IMR-90 (cell line): ENCODE results near the gene DNAH8. TPM values are rescaled to one million over a fixed set of nuclear protein-coding genes. Genes with fewer than 3 reads are reported as not detected.

Experiments used
- ATAC-seq: fragments of 200-7000 bp; cut with Tn5 transposase; 2 replicates; pipeline ENCODE4 v1.9.1; 2020; ENCODE audit warnings: low read depth, mild to moderate bottlenecking, moderate library complexity
- BruUV-seq: library from RNA; stranded (reverse); fragments of 400-500 nt; replicated peaks from 2 replicates; lab custom pipeline; 2021; lab: Mats Ljungman, UMichigan
- CTCF ChIA-PET: fragments of 300-600 bp; formaldehyde crosslinking; extraction: SDS; loops from one replicate; lab custom pipeline; 2021; ENCODE audit warnings: antibody characterized with exemption; lab: Yijun Ruan, JAX
- POLR2A ChIA-PET: fragments of 300-600 bp; sonication (Branson Sonifier 250); formaldehyde crosslinking; loops from one replicate; lab custom pipeline; 2022; ENCODE audit warnings: antibody characterized with exemption; ENCODE audit not compliant: unreplicated experiment; lab: Charles Lee
- DNase-seq: peaks from one replicate; pipeline ENCODE4 v3.0.0; 2013
- H2AFZ ChIP-seq: replicated peaks from 2 replicates; pipeline ENCODE3; 2013; ENCODE audit warnings: low read length, mild to moderate bottlenecking; ENCODE audit not compliant: poor library complexity
- H2AK5ac ChIP-seq: 2 replicates; pipeline ENCODE4 v1.6.1; 2013; ENCODE audit warnings: low read depth, low read length, inconsistent platforms
- H2AK9ac ChIP-seq: replicated peaks from 2 replicates; pipeline ENCODE3; 2013; ENCODE audit warnings: mild to moderate bottlenecking, low read depth, low read length, moderate library complexity; ENCODE audit not compliant: poor library complexity
- H2BK120ac ChIP-seq: 2 replicates; pipeline ENCODE4 v1.6.1; 2013; ENCODE audit warnings: low read depth, low read length, inconsistent platforms
- H2BK15ac ChIP-seq: 3 replicates; pipeline ENCODE4 v1.6.1; 2013; ENCODE audit warnings: low read depth, low read length, inconsistent platforms
- H2BK20ac ChIP-seq: 2 replicates; pipeline ENCODE4 v1.6.1; 2013; ENCODE audit warnings: low read depth, mild to moderate bottlenecking, inconsistent platforms, low read length, moderate library complexity
- H2BK5ac ChIP-seq: 2 replicates; pipeline ENCODE4 v1.6.1; 2013; ENCODE audit warnings: mild to moderate bottlenecking, low read depth, low read length, inconsistent platforms; ENCODE audit not compliant: poor library complexity, severe bottlenecking
- H3K14ac ChIP-seq: replicated peaks from 2 replicates; pipeline ENCODE4 v1.6.1; 2013; ENCODE audit warnings: low read depth, low read length, inconsistent platforms
- H3K18ac ChIP-seq: 2 replicates; pipeline ENCODE4 v1.6.1; 2013; ENCODE audit warnings: low read depth, low read length, control low read depth
- H3K23ac ChIP-seq: 2 replicates; pipeline ENCODE4 v1.6.1; 2013; ENCODE audit warnings: low read depth, low read length, inconsistent platforms
- H3K27ac ChIP-seq: 2 replicates; pipeline ENCODE4 v1.5.1; 2013; ENCODE audit warnings: mild to moderate bottlenecking, control low read depth, low read length; ENCODE audit not compliant: insufficient read depth
- H3K27me3 ChIP-seq: 2 replicates; pipeline ENCODE4 v1.6.1; 2013; ENCODE audit warnings: low read length; ENCODE audit not compliant: control insufficient read depth, insufficient read depth
- H3K36me3 ChIP-seq: 2 replicates; pipeline ENCODE4 v1.6.1; 2013; ENCODE audit warnings: low read length, mixed read lengths; ENCODE audit not compliant: control insufficient read depth, insufficient read depth
- H3K4ac ChIP-seq: 2 replicates; pipeline ENCODE4 v1.6.1; 2013; ENCODE audit warnings: low read depth, low read length, inconsistent platforms
- H3K4me1 ChIP-seq: 2 replicates; pipeline ENCODE4 v1.6.1; 2013; ENCODE audit warnings: low read length, mixed read lengths; ENCODE audit not compliant: control insufficient read depth, insufficient read depth
- H3K4me2 ChIP-seq: 2 replicates; pipeline ENCODE4 v1.6.1; 2013; ENCODE audit warnings: low read depth, mild to moderate bottlenecking, control low read depth, low read length, moderate library complexity
- H3K4me3 ChIP-seq: 2 replicates; pipeline ENCODE4 v1.5.1; 2013; ENCODE audit warnings: low read depth, mild to moderate bottlenecking, control low read depth, low read length, moderate library complexity; ENCODE audit not compliant: insufficient read depth
- H3K56ac ChIP-seq: 2 replicates; pipeline ENCODE4 v1.6.1; 2013; ENCODE audit warnings: low read length, inconsistent platforms; ENCODE audit not compliant: insufficient read depth; ENCODE audit errors: extremely low read depth
- H3K79me1 ChIP-seq, 2 experiments: 2 replicates each; pipeline ENCODE4 v1.6.1; 2013; ENCODE audit warnings: low read length in 2 of 2, inconsistent platforms in 1 of 2, low read depth in 1 of 2
- H3K9ac ChIP-seq: 2 replicates; pipeline ENCODE4 v1.6.1; 2013; ENCODE audit warnings: low read depth, low read length, control low read depth
- H3K9me1 ChIP-seq: 2 replicates; pipeline ENCODE4 v1.6.1; 2013; ENCODE audit warnings: low read length, inconsistent platforms; ENCODE audit not compliant: insufficient read depth
- H3K9me3 ChIP-seq: 2 replicates; pipeline ENCODE4 v1.6.1; 2013; ENCODE audit warnings: low read length; ENCODE audit not compliant: control insufficient read depth, insufficient read depth
- H4K20me1 ChIP-seq: 2 replicates; pipeline ENCODE4 v1.6.1; 2013; ENCODE audit warnings: low read length, inconsistent platforms; ENCODE audit not compliant: insufficient read depth
- H4K5ac ChIP-seq: 2 replicates; pipeline ENCODE4 v1.6.1; 2013; ENCODE audit warnings: mild to moderate bottlenecking, low read depth, low read length, control low read depth
- H4K8ac ChIP-seq, 2 experiments: 2 replicates each; pipeline ENCODE4 v1.6.1; 2013; ENCODE audit warnings: low read depth in 2 of 2, low read length in 2 of 2, control low read depth in 1 of 2, inconsistent platforms in 1 of 2
- H4K91ac ChIP-seq: 2 replicates; pipeline ENCODE4 v1.6.1; 2013; ENCODE audit warnings: low read depth, low read length, inconsistent platforms; ENCODE audit not compliant: insufficient read depth
- CHD1 ChIP-seq: IDR thresholded peaks from 2 replicates; pipeline ENCODE4 v1.6.1; 2012; ENCODE audit warnings: low read depth, low read length, improper control_type of control experiment
- WGBS, 2 experiments: methylation state at CpG; one replicate each; pipeline versions ENCODE4 v1.1.5 to v1.1.7; 2013; ENCODE audit warnings: missing lambda C conversion rate in 2 of 2; ENCODE audit not compliant: insufficient read length in 1 of 2; ENCODE audit errors: extremely low coverage in 2 of 2; 5-methylcytosine and 5-hydroxymethylcytosine counted together
- dilution Hi-C: fragments of 300-500 bp; cut with HindIII; formaldehyde crosslinking; loops from one replicate; pipeline ENCODE4 v1.14.3; 2018; ENCODE audit warnings: low sequenced_read_pairs; ENCODE audit not compliant: unreplicated experiment
- in situ Hi-C: fragments of 300-500 bp; cut with MboI; formaldehyde crosslinking; loops from 3 replicates; pipeline ENCODE4 v1.14.3; 2019; ENCODE audit warnings: low sequenced_read_pairs, inconsistent platforms, mixed read lengths
- intact Hi-C: fragments of 100-400 bp; cut with micrococcal nuclease; formaldehyde crosslinking; loops from 2 replicates; pipeline ENCODE4 v1.10.0; 2022
- polyA plus RNA-seq, 3 experiments: library from polyadenylated mRNA; depleted of rRNA; stranded (reverse); fragments of >200 nt; gene quantifications; 2 replicates each; pipeline ENCODE4 v1.2.3, GENCODE V29; 2012; ENCODE audit warnings: low replicate concordance in 1 of 3
- total RNA-seq: library from RNA; depleted of rRNA; stranded (reverse); fragments of >200 nt; gene quantifications from 2 replicates; pipeline ENCODE4 v1.2.3, GENCODE V29; 2012
- TF ChIP-seq, protein P1 (sequence below): fragments of 150-350 bp; IDR thresholded peaks from 2 replicates; pipeline ENCODE4 v1.6.1; 2016; ENCODE audit warnings: low read depth, mild to moderate bottlenecking, low read length, moderate library complexity, borderline replicate concordance

The DNAH8 gene
- total and polyA plus RNA-seq, 2 of the 4 experiments (the other 2 are of a cell fraction), result not detected

DNA sequence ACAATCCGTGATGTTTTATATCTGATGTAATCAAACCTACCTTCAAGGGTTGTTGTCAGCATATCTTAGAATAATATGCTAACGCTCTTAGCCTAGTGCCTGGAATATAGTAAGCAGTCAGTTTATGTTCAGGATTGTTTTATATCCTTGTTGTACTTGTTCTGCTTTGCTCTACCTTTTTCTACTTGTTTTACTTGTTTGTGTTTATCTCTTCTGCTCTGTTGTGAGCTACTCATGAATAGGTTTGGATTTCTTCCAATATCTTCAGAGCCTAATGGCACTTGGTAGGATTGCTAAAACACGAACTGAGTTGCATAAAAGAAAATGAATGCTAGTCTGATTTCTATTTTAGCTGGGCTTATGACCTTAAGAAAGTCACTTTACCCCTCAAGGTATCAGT lies 40.1 kb downstream of the DNAH8 start:
- intact Hi-C loops, result no loop called here
- Histone ChIP-seq H2AK9ac (no peak overlapping the region), H3K4me2 (no peak overlapping the region), H2BK20ac (no peak overlapping the region), H2BK15ac (no peak overlapping the region), H2AFZ (no peak overlapping the region), H3K23ac (no peak overlapping the region), H3K56ac (no peak overlapping the region), H3K14ac (no peak overlapping the region), H4K91ac (no peak overlapping the region), H3K27me3 (no peaks in the 10 kb centered on the region), H3K36me3 (no peaks in the 10 kb centered on the region), H3K9me1 (no peaks in the 10 kb centered on the region), H3K9ac (no peak overlapping the region), H4K20me1 (no peaks in the 10 kb centered on the region), H3K4ac (no peak overlapping the region), H2BK120ac (no peak overlapping the region), H3K9me3 (no peaks in the 10 kb centered on the region), H2AK5ac (no peak overlapping the region), H3K18ac (no peak overlapping the region), H3K4me3 (no peak overlapping the region), H2BK5ac (no peak overlapping the region), H4K8ac (no peak overlapping the region), H3K27ac (no peak overlapping the region), H3K79me1 (no peaks in the 10 kb centered on the region), H3K4me1 (no peaks in the 10 kb centered on the region), H4K5ac (no peak overlapping the region)
- CTCF ChIA-PET, result no interaction called here
- POLR2A ChIA-PET, result no interaction called here
- no TSS peak for BruUV-seq
- TF ChIP-seq CHD1, result no peak
- TF ChIP-seq, protein P1, sequence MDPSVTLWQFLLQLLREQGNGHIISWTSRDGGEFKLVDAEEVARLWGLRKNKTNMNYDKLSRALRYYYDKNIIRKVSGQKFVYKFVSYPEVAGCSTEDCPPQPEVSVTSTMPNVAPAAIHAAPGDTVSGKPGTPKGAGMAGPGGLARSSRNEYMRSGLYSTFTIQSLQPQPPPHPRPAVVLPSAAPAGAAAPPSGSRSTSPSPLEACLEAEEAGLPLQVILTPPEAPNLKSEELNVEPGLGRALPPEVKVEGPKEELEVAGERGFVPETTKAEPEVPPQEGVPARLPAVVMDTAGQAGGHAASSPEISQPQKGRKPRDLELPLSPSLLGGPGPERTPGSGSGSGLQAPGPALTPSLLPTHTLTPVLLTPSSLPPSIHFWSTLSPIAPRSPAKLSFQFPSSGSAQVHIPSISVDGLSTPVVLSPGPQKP, result no peak
- dilution Hi-C loops, result no loop called here
- DNase-seq (no peak), ATAC-seq (no peak)
- in situ Hi-C loops, result no loop called here
- WGBS, 2 experiments, result no CpG with 5 or more reads among the region's 3 CpGs
